Measurements from ENCODE around the gene RIPPLY3.

Gene RIPPLY3

DNA sequence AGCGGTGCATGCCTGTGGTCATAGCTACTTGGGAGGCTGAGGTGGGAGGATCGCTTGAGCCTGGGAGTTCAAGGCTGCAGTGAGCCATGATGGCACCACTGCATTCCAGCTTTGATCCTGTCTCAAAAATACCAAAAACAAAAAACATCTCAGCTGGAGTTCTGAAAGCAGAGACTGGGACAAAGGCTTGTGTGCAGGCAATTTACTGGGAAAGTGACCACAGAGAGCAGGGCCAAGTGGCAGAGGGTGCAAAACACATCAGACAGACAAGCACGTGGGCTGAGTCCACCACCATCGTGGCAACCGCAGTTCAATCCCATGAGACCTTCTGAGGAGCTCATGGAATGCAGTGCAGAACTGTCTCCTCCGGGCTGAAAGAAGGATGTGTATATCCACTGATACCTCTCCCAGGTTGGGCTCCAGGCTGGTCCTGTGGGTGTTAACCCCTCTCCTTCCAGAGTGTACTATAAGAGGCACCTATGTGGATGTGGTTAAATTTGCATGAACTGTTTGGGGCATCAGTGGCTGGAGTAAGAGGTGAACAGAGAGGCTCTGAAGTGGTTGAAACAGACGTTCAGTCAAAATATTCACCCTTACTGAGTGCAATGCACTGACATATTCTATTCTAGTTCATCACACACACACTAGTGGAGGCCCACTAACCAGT is 55.6 kb downstream of the RIPPLY3 start:
- no peak overlapping the region for H3K14ac ChIP-seq (ENCODE audit: low read length)
- H2AK5ac ChIP-seq (ENCODE audit: low read depth, low read length), result no peak overlapping the region
- no peak overlapping the region for H2BK5ac ChIP-seq (ENCODE audit: low read length)
- no peak overlapping the region for H2AFZ ChIP-seq (ENCODE audit: low read length)
- peaks cover 0 to 23% of the 10 kb centered on the region in 2 donors for H3K36me3 ChIP-seq (replicated peaks in 1 of 2; ENCODE audit: control insufficient read depth in 2 of 2, insufficient read depth in 2 of 2, low read length in 2 of 2)
- H3K4me2 ChIP-seq (ENCODE audit: insufficient read depth, low read length, poor library complexity, severe bottlenecking), result no peak overlapping the region
- no CpG with 5 or more reads among the region's 7 CpGs for WGBS, 2 donors (ENCODE audit: extremely low coverage in 2 of 2, insufficient read length in 2 of 2, insufficient replicate concordance in 1 of 2)
- H3K23ac ChIP-seq (ENCODE audit: low read depth, low read length, poor library complexity), result no peak overlapping the region
- H2BK120ac ChIP-seq (ENCODE audit: low read depth, low read length), result no peak overlapping the region
- H3K18ac ChIP-seq (ENCODE audit: low read length), result no peak overlapping the region
- no peak overlapping the region for H4K8ac ChIP-seq (ENCODE audit: low read depth, low read length)
- H4K91ac ChIP-seq (ENCODE audit: low read depth, low read length, poor library complexity), result no peak overlapping the region
- no peak overlapping the region for H3K4ac ChIP-seq (ENCODE audit: low read length)
- H3K9me3 ChIP-seq (replicated peaks in 1 of 2; ENCODE audit: control insufficient read depth in 2 of 2, insufficient read depth in 1 of 2, low read depth in 1 of 2, low read length in 2 of 2), result peaks cover 2 to 3% of the 10 kb centered on the region in 2 donors
- no peak overlapping the region for H3K27ac ChIP-seq (replicated peaks; ENCODE audit: low read length)
- no peak for DNase-seq (ENCODE audit: low spot score)
- H3K79me1 ChIP-seq (ENCODE audit: low read depth, low read length), result no peaks in the 10 kb centered on the region
- no peak overlapping the region for H3K9ac ChIP-seq (ENCODE audit: low read depth, low read length, poor library complexity)
- no peak overlapping the region for H2BK15ac ChIP-seq (ENCODE audit: low read length)
- peaks cover 26 to 43% of the 10 kb centered on the region in 2 donors for H3K4me1 ChIP-seq (ENCODE audit: control insufficient read depth in 2 of 2, insufficient read depth in 1 of 2, low read depth in 1 of 2, low read length in 2 of 2)
- no peaks in the 10 kb centered on the region for H3K27me3 ChIP-seq (ENCODE audit: control insufficient read depth in 3 of 3, insufficient read depth in 3 of 3, low read depth in 1 of 3, low read length in 3 of 3)
- H3K4me3 ChIP-seq (ENCODE audit: low read length in 2 of 2), result no peak overlapping the region
- no peak overlapping the region for H2BK12ac ChIP-seq (ENCODE audit: low read length)

GRCh38 chr21:37062593-37062935 is 56.1 kb downstream of the RIPPLY3 start:
- H2BK12ac ChIP-seq (ENCODE audit: low read length), result no peak overlapping the region
- peaks cover 0 to 28% of the 10 kb centered on the region in 2 donors for H3K36me3 ChIP-seq (replicated peaks in 1 of 2; ENCODE audit: control insufficient read depth in 2 of 2, insufficient read depth in 2 of 2, low read length in 2 of 2)
- H3K4ac ChIP-seq (ENCODE audit: low read length), result no peak overlapping the region
- H3K27me3 ChIP-seq (ENCODE audit: control insufficient read depth in 3 of 3, insufficient read depth in 3 of 3, low read depth in 1 of 3, low read length in 3 of 3), result no peaks in the 10 kb centered on the region
- H2BK15ac ChIP-seq (ENCODE audit: low read length), result no peak overlapping the region
- H4K91ac ChIP-seq (ENCODE audit: low read depth, low read length, poor library complexity), result no peak overlapping the region
- no peak overlapping the region for H4K8ac ChIP-seq (ENCODE audit: low read depth, low read length)
- no peak for DNase-seq (ENCODE audit: low spot score)
- H2AK5ac ChIP-seq (ENCODE audit: low read depth, low read length), result no peak overlapping the region
- H3K4me2 ChIP-seq (ENCODE audit: insufficient read depth, low read length, poor library complexity, severe bottlenecking), result no peak overlapping the region
- H3K79me1 ChIP-seq (ENCODE audit: low read depth, low read length), result no peaks in the 10 kb centered on the region
- no peak overlapping the region for H2AFZ ChIP-seq (ENCODE audit: low read length)
- no peak overlapping the region for H3K27ac ChIP-seq (replicated peaks; ENCODE audit: low read length)
- no peak overlapping the region for H2BK5ac ChIP-seq (ENCODE audit: low read length)
- WGBS, 2 donors (ENCODE audit: extremely low coverage in 2 of 2, insufficient read length in 2 of 2, insufficient replicate concordance in 1 of 2), result no CpG with 5 or more reads among the region's 6 CpGs
- H2BK120ac ChIP-seq (ENCODE audit: low read depth, low read length), result no peak overlapping the region
- H3K18ac ChIP-seq (ENCODE audit: low read length), result no peak overlapping the region
- peaks cover 0 to 2% of the 10 kb centered on the region in 2 donors for H3K9me3 ChIP-seq (replicated peaks in 1 of 2; ENCODE audit: control insufficient read depth in 2 of 2, insufficient read depth in 1 of 2, low read depth in 1 of 2, low read length in 2 of 2)
- H3K23ac ChIP-seq (ENCODE audit: low read depth, low read length, poor library complexity), result no peak overlapping the region
- H3K14ac ChIP-seq (ENCODE audit: low read length), result no peak overlapping the region
- H3K4me3 ChIP-seq (ENCODE audit: low read length in 2 of 2), result no peak overlapping the region
- peaks cover 24 to 43% of the 10 kb centered on the region in 2 donors for H3K4me1 ChIP-seq (ENCODE audit: control insufficient read depth in 2 of 2, insufficient read depth in 1 of 2, low read depth in 1 of 2, low read length in 2 of 2)
- no peak overlapping the region for H3K9ac ChIP-seq (ENCODE audit: low read depth, low read length, poor library complexity)

- no peaks in the 10 kb centered on the region for H3K27me3 ChIP-seq (ENCODE audit: control insufficient read depth in 3 of 3, insufficient read depth in 3 of 3, low read depth in 1 of 3, low read length in 3 of 3)
Observed at GRCh38 chr21:37063433-37063832, 56.9 kb downstream of the RIPPLY3 start.

GRCh38 chr21:37064841-37065240 is 58.3 kb downstream of the RIPPLY3 start:
- Histone ChIP-seq H3K4me1 (ENCODE audit: control insufficient read depth in 2 of 2, insufficient read depth in 1 of 2, low read depth in 1 of 2, low read length in 2 of 2) (peaks cover 16 to 39% of the 10 kb centered on the region in 2 donors), H3K9me3 (replicated peaks in 1 of 2; ENCODE audit: control insufficient read depth in 2 of 2, insufficient read depth in 1 of 2, low read depth in 1 of 2, low read length in 2 of 2) (peaks cover 0 to 13% of the 10 kb centered on the region in 2 donors), H3K23ac (ENCODE audit: low read depth, low read length, poor library complexity) (no peak overlapping the region), H2BK15ac (ENCODE audit: low read length) (no peak overlapping the region), H2BK5ac (ENCODE audit: low read length) (no peak overlapping the region), H3K27me3 (ENCODE audit: control insufficient read depth in 3 of 3, insufficient read depth in 3 of 3, low read depth in 1 of 3, low read length in 3 of 3) (no peaks in the 10 kb centered on the region), H4K8ac (ENCODE audit: low read depth, low read length) (no peak overlapping the region), H2BK120ac (ENCODE audit: low read depth, low read length) (no peak overlapping the region), H3K79me1 (ENCODE audit: low read depth, low read length) (no peaks in the 10 kb centered on the region), H4K91ac (ENCODE audit: low read depth, low read length, poor library complexity) (no peak overlapping the region), H3K4me3 (ENCODE audit: low read length in 2 of 2) (no peak overlapping the region), H2BK12ac (ENCODE audit: low read length) (no peak overlapping the region), H3K14ac (ENCODE audit: low read length) (no peak overlapping the region), H2AK5ac (ENCODE audit: low read depth, low read length) (no peak overlapping the region), H3K4ac (ENCODE audit: low read length) (no peak overlapping the region), H2AFZ (ENCODE audit: low read length) (no peak overlapping the region), H3K36me3 (replicated peaks in 1 of 2; ENCODE audit: control insufficient read depth in 2 of 2, insufficient read depth in 2 of 2, low read length in 2 of 2) (peaks cover 3 to 50% of the 10 kb centered on the region in 2 donors), H3K27ac (replicated peaks; ENCODE audit: low read length) (no peak overlapping the region), H3K4me2 (ENCODE audit: insufficient read depth, low read length, poor library complexity, severe bottlenecking) (no peak overlapping the region), H3K18ac (ENCODE audit: low read length) (no peak overlapping the region), H3K9ac (ENCODE audit: low read depth, low read length, poor library complexity) (no peak overlapping the region)
- no peak for DNase-seq (ENCODE audit: low spot score)

More at GRCh38 chr21:37063433-37063832, 56.9 kb downstream of the RIPPLY3 start:
- no peak overlapping the region for H4K91ac ChIP-seq (ENCODE audit: low read depth, low read length, poor library complexity)
- no peak overlapping the region for H3K23ac ChIP-seq (ENCODE audit: low read depth, low read length, poor library complexity)
- no peak overlapping the region for H4K8ac ChIP-seq (ENCODE audit: low read depth, low read length)
- H2BK12ac ChIP-seq (ENCODE audit: low read length), result no peak overlapping the region
- H3K27ac ChIP-seq (replicated peaks; ENCODE audit: low read length), result no peak overlapping the region
- H2AFZ ChIP-seq (ENCODE audit: low read length), result no peak overlapping the region
- peaks cover 1 to 5% of the 10 kb centered on the region in 2 donors for H3K9me3 ChIP-seq (replicated peaks in 1 of 2; ENCODE audit: control insufficient read depth in 2 of 2, insufficient read depth in 1 of 2, low read depth in 1 of 2, low read length in 2 of 2)
- no peak overlapping the region for H2BK5ac ChIP-seq (ENCODE audit: low read length)
- H3K4me1 ChIP-seq (ENCODE audit: control insufficient read depth in 2 of 2, insufficient read depth in 1 of 2, low read depth in 1 of 2, low read length in 2 of 2), result peaks cover 18 to 43% of the 10 kb centered on the region in 2 donors
- H2AK5ac ChIP-seq (ENCODE audit: low read depth, low read length), result no peak overlapping the region
- H3K4me2 ChIP-seq (ENCODE audit: insufficient read depth, low read length, poor library complexity, severe bottlenecking), result no peak overlapping the region
- H3K79me1 ChIP-seq (ENCODE audit: low read depth, low read length), result no peaks in the 10 kb centered on the region
- no peak overlapping the region for H2BK120ac ChIP-seq (ENCODE audit: low read depth, low read length)
- WGBS, 2 donors (ENCODE audit: extremely low coverage in 2 of 2, insufficient read length in 2 of 2, insufficient replicate concordance in 1 of 2), result no CpG with 5 or more reads among the region's 1 CpG
- H3K4ac ChIP-seq (ENCODE audit: low read length), result no peak overlapping the region
- no peak overlapping the region for H3K18ac ChIP-seq (ENCODE audit: low read length)
- H2BK15ac ChIP-seq (ENCODE audit: low read length), result no peak overlapping the region
- H3K14ac ChIP-seq (ENCODE audit: low read length), result no peak overlapping the region
- H3K36me3 ChIP-seq (replicated peaks in 1 of 2; ENCODE audit: control insufficient read depth in 2 of 2, insufficient read depth in 2 of 2, low read length in 2 of 2), result peaks cover under 1 to 36% of the 10 kb centered on the region in 2 donors
- H3K4me3 ChIP-seq (ENCODE audit: low read length in 2 of 2), result no peak overlapping the region
- no peak for DNase-seq (ENCODE audit: low spot score)
- H3K9ac ChIP-seq (ENCODE audit: low read depth, low read length, poor library complexity), result no peak overlapping the region
